ENCODE results near the gene FAM72A. TPM values are rescaled to one million over a fixed set of nuclear protein-coding genes. Genes with fewer than 3 reads are reported as not detected.
A peak's percentile ranks its signal among the peaks of the same experiment; 100 is the strongest.
"Not testable (repeated sequence)": the region's sequence is repeated elsewhere in the genome, so short reads cannot be mapped to it uniquely, and the experiment has no call there.

Gene FAM72A
- total RNA-seq, 1 donor from 2014 or later = not detected

GRCh38 chr1:206215600-206216392 is 13.2 kb upstream of the FAM72A start:
- DNase-seq (ENCODE audit: low spot score) = not testable (repeated sequence)

- DNase-seq (ENCODE audit: low spot score) = not testable (repeated sequence)
Measured at GRCh38 chr1:206210802-206211201, 8.2 kb upstream of the FAM72A start.

- DNase-seq (ENCODE audit: low spot score) = not testable (repeated sequence)
Measured at GRCh38 chr1:206205569-206205968, 2.9 kb upstream of the FAM72A start.

GRCh38 chr1:206204871-206205270 is 2.2 kb upstream of the FAM72A start:
- DNase-seq (ENCODE audit: low spot score) = not testable (repeated sequence)

GRCh38 chr1:206204159-206204511 is 1.5 kb upstream of the FAM72A start:
- DNase-seq (ENCODE audit: low spot score) = not testable (repeated sequence)

GRCh38 chr1:206203364-206204158 is 922 bp upstream of the FAM72A start, which contains the start of gene SRGAP2:
Gene SRGAP2, plus strand, starts transcription at chr1:206203541. Its CDS starts 2,430 bp downstream, at chr1:206205971.
- peak; percentile 67 for DNase-seq (ENCODE audit: low spot score)

- DNase-seq (ENCODE audit: low spot score) = not testable (repeated sequence)
Measured at GRCh38 chr1:206196748-206197424, 5.8 kb downstream of the FAM72A start.

- DNase-seq (ENCODE audit: low spot score) = not testable (repeated sequence)
Measured at GRCh38 chr1:206195182-206195581, 7.5 kb downstream of the FAM72A start.

- DNase-seq (ENCODE audit: low spot score) = not testable (repeated sequence)
Measured at GRCh38 chr1:206186826-206187225, 15.8 kb downstream of the FAM72A start.

GRCh38 chr1:206185778-206186177 is 16.9 kb downstream of the FAM72A start:
- DNase-seq (ENCODE audit: low spot score) = not testable (repeated sequence)

GRCh38 chr1:206183788-206184187 is 18.9 kb downstream of the FAM72A start:
- DNase-seq (ENCODE audit: low spot score) = not testable (repeated sequence)

- DNase-seq (ENCODE audit: low spot score) = not testable (repeated sequence)
Measured at GRCh38 chr1:206182368-206183317, 20.0 kb downstream of the FAM72A start.

- not testable (repeated sequence) for DNase-seq (ENCODE audit: low spot score)
Measured at GRCh38 chr1:206179666-206180065, 23.0 kb downstream of the FAM72A start.

GRCh38 chr1:206178061-206178989 is 24.3 kb downstream of the FAM72A start:
- DNase-seq (ENCODE audit: low spot score) = not testable (repeated sequence)

GRCh38 chr1:206176114-206176502 is 26.5 kb downstream of the FAM72A start:
- not testable (repeated sequence) for DNase-seq (ENCODE audit: low spot score)

- not testable (repeated sequence) for DNase-seq (ENCODE audit: low spot score)
Measured at GRCh38 chr1:206175459-206176113, 27.1 kb downstream of the FAM72A start.

GRCh38 chr1:206174182-206174868 is 28.3 kb downstream of the FAM72A start:
- not testable (repeated sequence) for DNase-seq (ENCODE audit: low spot score)

GRCh38 chr1:206173110-206173719 is 29.4 kb downstream of the FAM72A start:
- DNase-seq (ENCODE audit: low spot score) = not testable (repeated sequence)

Measured in ureter (tissue), 1 donor.